DMS153 treated with DMSO at 0.1 percent for 48 hours (cell line): Measurements from ENCODE around the gene LMF1.

ENCODE experiments used
- DNase-seq: peaks from one replicate; lab custom pipeline; 2025; ENCODE audit not compliant: unreplicated experiment; lab: John Stamatoyannopoulos, UW

The LMF1 gene

DNA sequence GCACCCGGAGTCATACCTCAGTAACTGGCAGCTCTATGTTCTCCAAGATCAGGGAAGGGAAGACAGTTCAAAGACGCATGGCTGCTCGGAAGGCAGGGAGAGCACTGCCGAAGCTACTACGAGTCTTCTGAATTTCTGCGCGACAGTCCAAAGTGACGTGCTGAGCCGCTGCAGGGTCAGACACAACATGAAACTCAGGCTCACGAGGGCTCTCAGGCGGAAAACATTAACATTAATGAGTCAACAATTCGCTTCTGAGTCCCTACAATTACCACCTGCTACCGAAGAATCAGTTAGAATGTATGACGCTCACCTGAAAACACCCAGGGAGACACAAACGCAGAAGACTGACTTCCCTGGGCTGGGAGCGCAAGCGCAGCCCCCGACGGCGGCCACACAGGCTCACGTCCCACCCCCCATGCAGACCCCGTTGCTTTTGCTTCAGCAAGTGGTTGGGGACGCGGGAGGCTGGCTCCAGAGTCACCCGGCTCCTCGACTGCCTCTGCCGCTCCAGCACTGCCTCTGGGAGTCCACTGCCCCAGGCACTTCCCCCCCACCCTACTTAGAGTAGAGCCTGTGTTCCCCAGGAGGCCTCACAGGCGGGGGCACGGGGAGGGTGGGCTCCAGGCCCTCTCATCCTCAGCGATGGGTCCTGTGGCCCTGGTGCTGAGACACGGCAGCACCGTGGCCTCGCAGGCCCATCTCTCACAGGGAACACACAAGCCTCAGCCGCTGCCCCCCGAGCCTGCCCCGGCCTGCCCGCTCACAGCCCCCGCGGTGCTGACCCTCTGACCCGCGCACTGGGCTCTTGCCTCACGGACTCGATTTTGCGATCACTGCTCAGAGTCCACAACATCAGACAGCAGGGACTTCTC is 38.9 kb downstream of the LMF1 start:
- no peak for DNase-seq

DNA sequence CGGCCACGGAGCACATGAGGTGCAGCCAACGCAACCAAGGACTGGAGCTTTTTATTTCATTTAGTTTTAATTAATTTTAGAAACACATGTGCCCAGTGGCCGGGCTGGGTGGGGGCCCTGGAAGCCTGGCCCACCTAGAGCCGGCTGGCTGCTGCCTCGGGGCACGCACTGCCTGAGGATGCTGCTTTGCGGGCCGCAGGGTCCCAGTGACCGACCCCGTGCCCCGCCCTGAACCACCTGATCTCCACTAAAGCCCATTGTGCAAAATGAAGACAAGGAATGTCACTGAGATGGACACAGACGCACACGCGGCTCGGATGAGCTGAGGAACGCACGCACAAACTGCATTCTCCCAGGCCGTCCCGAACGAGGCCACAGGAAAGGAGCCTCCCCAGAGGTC is 39.6 kb downstream of the LMF1 start:
- no peak for DNase-seq

DNA sequence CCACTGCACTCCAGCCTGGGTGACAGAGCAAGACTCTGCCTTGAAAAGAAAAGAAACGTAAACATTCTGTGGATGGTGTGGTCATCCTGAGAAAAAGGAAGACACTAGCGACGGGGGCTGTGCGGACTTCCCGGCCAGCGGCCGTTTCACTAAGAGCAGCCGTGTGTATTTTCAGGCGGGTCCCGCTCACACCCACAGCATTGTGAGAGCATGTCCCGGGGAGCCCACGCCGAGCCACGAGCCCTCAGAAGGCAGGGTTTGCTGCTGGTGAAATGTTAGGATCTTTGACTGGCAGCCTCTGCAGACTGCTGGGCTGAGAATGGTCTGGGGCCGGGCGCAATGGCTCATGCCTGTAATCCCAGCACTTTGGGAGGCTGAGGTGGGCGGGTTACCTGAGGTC is 40.3 kb downstream of the LMF1 start:
- no peak for DNase-seq

DNA sequence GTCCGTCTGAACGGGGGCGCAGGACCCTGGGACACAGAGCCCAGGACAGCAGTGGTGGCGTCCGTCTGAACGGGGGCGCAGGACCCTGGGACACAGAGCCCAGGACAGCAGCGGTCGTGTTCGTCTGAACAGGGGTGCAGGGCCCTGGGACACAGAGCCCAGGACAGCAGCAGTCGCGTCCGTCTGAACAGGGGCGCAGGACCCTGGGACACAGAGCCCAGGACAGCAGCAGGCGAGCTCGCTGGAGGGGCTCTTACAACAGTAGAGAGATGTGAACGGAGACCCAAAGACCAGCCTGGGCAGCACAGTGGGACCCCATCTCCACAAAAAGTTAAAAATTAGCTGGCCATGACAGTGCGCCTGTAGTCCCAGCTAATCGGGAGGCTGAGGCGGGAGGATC is 40.7 kb downstream of the LMF1 start:
- no peak for DNase-seq

DNA sequence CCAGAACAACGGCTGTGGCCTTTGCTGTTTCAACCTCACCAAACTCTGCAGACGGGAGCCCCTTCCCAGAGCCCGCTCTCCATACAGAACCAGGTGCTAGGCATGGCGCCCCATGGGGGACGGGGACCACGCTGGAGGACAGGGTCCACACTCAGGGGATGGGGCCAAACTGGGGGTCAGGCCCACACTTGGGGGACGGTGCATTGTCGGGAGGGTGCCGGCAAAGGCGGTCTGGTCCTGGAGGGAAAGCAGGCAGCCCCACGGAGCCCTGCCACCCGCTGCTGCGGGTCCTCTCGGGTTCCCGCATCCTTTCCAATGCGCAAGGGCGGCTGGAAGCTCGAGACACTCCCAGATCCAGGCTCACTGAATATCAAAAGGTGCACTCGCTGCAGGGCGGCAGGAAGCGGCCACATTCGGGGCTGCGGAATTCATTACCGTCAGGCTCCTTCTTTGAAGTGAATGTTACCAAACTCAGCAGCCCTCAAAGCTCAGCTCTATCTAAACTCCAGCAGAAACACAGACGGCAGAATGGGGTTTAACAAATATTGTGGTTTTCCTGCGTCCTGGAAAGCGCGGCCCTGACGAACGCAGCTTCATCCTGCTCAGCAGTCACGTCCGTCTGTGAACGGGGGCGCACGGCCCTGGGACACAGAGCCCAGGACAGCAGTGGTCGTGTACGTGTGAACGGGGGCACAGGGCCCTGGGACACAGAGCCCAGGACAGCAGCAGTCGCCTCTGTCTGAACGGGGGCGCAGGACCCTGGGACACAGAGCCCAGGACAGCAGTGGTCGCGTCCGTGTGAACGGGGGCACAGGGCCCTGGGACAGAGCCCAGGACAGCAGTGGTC is 41.3 kb downstream of the LMF1 start:
- DNase-seq, result no peak

DNA sequence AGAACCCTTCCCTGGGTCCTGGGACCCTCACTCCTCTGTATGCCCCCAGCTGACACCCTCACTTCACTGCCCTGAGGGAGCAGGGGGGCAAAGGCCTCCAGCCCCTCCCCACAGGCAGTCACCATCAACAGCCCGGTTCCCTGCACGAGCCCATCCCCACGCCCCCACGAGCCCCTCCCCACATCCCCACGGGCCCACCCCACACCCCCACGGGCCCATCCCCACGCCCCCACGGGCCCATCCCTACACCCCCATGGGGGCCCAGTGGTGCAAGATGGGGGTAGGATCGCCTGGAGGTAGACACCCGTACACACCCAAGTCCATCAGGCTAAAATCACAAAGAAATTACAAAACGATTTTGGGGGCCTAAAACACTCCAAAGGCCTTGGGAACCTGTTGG is 42.3 kb downstream of the LMF1 start:
- DNase-seq, result no peak

DNA sequence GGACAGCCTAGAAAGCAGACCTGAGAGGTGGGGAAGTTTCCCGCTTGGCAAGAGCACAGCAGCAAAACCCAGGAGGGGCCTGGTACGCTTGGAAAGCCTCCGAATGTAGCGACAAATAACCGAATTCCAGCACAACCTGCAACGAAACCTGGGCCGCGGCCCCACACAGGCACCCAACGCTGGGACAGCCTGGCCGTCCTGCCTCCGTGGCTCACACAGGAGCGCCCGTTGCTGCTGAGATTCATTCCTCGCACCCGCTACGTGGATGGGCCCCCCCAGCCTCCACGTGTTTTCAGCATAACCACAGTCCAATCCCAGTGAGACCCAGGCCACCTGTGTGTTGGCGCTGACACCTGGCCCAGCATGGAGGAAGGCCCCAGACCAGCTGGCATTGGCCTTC is 42.9 kb downstream of the LMF1 start:
- DNase-seq, result no peak

DNA sequence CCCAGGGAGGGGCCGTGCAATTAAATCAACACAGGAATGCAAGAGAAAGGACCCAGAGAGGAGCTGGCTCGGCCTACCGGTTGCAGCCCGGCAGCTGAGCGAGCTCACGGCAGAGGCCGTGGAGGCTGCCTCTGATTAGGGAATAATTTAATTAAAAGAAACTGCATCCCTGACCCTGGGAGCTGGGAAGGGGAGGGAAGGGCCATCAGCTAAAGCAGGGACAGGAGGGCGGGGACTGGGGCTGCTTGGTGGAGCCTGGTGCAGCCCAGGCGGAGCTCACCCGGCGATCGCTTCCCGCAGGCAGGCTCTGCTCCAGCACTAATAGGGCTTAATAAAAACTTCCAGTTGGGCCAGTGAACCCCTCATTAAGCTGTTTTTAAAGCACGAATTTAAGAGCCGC is 43.4 kb downstream of the LMF1 start:
- no peak for DNase-seq

DNA sequence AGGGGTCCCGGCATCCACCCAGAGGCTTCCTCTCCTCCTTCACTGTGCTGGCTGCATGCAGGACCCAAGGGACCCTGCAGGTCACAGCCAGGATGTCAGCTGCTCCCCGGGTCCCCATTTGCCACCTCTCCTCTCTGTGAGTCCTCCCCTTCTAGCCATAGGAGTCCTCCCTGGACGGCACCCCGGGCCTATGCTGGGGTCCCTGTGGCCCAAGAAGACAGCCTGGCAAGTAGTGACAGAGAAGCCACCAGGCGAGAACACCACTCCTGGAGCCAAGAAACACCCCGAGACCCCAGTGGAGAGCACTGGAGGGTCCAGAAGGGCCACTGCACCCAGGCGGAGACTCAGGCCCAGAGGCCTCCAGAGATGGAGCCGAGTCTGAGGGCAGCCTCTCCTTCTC is 44.1 kb downstream of the LMF1 start:
- DNase-seq, result no peak

DNA sequence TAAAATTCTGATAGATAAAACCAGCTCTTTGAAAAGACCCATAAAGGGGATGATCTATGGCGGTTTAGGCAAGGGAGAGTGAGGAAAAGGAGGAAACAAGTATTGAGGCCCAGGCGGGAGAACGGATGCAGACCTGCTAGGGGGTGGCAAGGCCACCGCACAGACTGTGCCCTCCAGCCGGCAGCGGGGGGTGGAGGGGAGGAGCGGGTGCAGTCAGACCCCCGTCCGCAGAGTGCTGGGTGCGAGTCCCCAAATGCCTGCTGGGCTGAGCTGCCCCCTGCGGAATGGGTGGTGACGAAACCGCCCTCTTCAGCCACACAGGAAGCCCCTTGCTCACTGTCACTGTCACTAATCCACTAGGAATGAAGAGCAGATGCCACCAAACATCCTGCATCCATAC is 46.0 kb downstream of the LMF1 start:
- no peak for DNase-seq

DNA sequence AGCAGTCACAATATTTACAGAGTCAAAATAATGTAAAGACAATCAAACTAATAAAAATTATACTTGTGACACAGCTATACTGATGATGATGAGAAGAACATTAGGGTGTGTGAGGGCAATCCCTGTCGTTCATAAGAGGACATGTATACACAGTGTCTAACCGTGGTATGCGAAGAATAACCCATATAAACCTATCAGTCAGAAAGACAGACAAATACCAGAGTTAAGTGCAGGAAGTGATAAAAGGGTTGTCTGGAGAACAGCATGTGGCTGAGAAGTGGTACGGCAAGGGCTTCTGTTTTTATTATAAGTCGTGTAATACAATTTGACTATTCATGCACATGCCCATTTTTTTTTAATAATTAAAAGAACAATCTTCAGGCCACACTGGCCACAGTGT is 46.7 kb downstream of the LMF1 start:
- no peak for DNase-seq

DNA sequence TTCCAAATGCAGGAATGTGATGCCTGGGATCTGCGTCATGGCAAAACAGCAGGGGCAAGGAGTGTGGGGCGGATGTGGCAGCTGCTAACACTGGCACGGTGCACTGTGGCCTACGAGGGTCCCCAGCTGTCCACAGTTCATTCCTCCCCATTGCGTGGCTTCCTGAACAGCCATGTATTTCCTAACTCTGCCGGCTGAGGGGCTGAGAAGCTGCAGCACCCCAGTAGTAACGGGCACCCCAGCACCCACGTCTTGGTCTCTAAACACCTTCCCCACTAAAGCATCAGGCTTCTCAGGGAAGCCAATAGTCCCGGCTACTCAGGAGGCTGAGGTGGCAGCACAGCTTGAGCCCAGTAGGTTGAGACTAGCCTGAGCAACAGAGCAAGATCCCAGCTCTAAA is 47.6 kb downstream of the LMF1 start:
- no peak for DNase-seq

DNA sequence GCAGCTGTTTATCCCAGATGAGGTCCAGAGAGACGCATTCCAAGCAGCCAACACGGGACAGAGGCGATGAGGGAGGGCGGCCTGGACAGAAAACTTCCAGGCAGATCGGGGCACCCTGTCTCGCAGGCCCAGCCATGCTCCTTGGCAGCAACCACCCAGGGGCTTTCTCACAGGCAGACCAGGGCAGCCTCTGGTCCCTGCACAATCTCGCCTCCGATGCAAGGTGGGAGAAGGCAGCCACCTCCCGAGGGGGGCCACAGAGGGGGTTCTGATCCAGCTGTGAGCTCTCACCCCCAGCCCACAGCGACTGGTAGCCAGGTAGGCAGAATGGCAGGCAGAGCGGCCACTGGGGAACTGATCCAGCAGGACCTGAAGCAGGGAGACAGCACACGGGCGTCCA is 48.7 kb downstream of the LMF1 start:
- no peak for DNase-seq

DNA sequence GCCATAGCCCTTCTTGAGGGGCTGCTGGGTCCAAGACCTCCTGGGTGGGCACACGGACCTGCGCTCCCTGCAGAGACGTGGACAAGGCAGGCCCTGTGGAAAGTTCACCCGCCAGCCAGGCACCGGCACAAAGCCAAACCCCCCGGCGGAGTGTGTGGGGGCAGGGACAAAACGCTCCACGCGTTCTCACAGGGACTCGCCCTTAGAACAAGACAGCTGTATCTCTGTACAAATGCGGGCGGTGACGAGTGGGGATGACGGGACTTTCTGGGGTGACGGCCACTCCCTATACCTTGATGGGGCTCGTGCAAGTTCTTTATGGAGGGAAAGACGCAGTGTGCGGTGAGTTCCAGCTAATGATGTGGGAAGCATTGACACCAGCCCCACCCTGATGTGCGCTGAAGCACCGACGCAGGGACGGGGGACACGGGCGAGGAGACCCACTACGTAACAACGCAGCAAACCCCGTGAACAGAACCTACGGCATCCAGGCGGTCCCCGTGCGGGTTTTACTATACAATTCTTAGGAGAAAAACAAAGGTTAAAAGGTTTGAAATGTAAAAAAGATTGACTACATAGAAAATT is 49.4 kb downstream of the LMF1 start:
- DNase-seq, result no peak

DNA sequence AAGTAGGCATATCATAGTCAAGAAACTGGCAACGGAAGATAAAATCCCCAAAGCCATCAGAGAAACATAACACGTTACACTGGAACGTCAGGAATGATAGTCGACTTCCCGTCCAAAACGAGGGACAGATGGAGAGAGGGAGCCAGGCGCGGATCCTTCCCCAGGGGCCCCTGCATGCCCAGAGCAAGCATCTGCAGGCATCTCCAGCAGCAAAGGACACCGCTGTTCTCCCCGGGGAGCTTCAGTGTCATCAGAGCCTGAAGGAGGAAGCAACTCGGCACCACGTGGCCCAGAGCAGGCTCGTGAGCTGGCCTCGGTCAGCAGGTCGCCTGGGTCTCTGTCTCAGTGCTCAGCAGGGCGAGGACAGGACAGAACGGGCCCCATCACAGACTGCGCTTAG is 50.1 kb downstream of the LMF1 start:
- DNase-seq, result no peak

DNA sequence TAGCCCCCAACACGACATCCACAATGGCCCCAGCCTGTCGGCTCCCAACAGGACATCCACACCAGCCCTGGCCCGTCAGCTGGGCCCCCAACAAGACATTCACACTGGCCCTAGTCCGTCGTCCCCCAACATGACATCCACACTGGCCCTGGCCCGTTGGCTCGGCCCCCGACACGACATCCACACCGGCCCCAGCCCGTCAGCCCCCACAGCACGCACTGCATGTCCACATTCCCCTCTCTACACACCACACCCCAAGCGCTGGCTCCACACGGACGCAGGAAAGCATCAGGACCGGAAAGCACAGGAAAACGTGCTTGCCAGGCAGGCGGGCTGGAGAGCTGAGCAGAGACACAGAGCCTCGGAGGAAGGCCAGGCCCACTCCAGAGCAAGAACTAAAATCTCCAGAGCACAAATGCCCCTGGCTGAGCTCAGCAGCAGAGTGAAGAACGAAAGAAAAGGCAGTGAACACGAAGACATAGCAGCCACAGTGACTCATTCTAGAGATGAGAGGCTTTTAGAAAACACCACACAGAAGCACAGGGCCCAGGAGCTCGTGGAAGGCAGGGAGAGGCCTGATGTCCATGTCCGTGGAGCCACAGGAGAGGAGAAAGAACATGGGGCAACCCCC is 50.6 kb downstream of the LMF1 start:
- DNase-seq, result no peak

DNA sequence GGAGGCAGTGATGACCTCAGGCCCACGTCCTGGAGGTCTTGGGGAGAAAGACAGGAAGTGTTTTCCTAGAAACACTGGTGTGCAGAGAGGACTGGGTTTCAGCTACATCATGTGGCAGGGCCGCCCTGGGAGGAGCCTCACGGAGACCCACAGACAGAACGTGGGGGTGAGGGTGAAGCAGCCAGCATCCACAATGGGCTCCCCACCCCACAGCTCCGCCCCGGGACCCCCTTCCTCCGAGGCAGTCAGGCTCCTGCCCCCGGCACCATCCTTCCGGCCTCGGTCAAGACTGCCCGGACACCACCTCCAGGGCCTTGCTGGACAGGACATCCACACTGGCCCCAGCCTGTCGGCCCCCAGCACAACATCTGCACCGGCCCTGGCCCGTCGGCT is 51.1 kb downstream of the LMF1 start:
- DNase-seq, result no peak

DNA sequence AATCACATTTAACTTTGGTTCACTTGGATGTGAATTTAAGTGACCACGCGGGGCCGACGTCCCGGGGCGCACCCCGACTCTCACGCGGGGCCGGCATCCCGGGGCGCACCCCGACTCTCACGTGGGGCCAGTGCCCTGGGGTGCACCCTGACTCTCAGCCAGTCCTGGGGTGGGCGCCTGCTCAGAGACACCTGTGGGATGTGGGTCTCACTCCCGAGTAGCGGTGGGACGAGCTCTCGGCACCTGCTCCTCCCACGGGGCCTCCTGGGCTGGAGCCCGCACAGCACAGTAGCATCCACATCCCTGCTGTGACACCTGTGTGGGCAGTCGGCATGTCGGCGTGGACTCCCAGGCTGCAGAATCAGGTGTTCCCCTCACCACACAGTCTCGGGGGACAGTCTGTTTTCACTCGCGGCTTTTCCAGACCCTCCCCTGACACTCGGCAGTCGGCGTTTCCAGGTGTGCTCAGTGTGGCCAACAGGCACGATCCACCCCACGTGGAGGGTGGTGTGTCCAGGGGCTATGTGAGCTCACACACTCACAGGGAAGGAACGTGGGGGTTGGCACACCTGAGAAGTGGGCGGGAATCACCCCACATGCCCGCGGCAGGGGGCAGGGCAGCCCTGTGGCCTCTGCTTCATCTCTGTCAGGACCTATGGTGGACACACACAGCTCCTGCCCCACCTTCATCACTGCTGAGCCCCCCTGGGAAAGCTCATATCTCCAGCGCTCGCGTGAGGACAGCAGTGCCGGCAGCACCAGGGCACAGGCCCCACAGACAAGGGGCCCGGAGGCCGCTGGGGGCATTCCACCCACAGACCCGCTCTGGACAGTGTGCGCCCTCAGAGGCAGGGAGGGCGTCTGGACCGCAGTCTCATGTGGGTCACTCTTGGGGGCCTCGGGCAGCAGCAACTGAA is 51.8 kb downstream of the LMF1 start:
- no peak for DNase-seq

DNA sequence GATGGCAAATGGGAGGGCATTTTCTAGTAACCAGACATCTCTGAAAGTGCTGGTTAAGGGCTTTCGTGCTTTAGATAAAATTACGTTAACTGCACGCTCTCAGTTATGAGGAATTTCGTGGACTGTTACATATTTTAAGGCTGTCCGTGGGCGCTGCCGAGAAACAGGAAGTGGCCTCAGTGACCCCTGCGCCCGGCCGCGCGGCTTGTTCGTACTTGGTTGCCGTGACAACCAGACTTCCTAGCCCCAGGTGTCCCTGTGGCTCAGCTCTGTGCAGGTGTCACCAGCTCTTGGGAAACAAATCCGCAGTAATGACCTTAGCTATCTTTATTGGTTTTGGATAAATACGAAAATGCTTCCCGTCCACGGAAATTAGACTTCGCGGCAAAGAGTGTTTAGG is 52.7 kb downstream of the LMF1 start:
- DNase-seq, result no peak

DNA sequence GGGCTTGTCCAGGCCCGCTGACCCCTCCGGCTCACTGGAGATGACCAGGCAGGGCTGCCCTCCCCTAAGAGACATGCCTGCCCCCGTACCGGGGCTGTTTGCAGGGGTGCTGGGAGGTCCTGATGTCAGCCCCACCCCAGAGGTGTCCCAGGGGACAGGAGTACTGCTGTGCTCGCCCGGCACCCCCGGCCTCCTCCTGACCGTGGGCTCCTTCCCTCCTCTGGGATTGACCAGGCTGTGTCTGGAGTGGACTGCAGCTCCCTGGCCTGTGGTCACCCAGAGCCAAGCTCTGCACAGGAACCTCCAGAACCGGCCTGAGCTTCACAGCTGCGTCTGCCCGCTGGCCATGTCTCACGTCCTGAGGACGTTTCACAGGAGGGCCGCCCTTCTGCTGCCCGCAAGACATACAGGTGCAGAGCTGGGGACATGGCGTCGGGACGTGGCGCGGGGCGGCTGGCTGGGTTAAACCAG is 53.2 kb downstream of the LMF1 start:
- no peak for DNase-seq
